Islet precursor cell (in vitro differentiated cells): ENCODE measurements around the gene FAM83D.
"Not testable (repeated sequence)": the region's sequence is repeated elsewhere in the genome, so short reads cannot be mapped to it uniquely, and the experiment has no call there.

ENCODE experiments used
- DNase-seq: peaks from one replicate; pipeline ENCODE4 v3.0.0-alpha.2; 2018

FAM83D gene

DNA sequence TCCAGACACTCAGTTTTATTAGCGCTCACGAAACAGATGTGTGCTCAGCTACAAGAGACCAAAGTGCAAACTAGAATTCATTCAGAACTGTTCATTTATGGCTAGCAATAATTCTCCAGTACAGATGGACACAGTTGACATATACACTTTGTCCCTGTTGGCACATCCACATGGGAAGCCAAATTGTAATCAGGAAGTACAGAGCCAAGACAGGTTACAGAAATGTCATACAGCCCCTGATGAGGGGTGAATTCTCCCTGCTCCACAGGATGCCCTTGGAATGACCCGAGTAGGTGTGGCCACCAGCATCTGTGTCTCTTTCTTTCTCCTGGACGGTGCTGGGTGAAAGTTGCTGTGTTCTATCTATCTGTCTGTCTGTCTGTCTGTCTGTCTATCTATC, 43.5 kb downstream of the FAM83D start:
- no peak for DNase-seq

DNA sequence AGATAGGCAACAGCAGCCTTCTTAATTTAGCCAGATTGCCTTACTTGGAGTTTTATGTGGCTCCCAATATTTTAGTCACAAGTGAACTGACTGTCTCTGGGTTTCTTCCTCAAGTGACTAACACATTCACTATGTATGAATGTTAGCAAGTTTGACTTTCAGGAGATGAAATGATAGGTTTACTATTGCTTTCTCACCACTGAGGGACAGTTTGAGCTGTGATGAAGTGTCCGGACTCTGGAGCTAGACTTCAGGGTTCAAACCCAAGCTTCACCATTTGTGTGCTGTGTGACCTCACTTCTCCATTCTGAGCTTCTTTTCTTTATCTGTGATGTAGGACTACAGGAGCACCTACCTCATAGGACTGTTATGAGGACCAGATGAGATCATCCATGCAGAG, 44.1 kb downstream of the FAM83D start:
- no peak for DNase-seq

DNA sequence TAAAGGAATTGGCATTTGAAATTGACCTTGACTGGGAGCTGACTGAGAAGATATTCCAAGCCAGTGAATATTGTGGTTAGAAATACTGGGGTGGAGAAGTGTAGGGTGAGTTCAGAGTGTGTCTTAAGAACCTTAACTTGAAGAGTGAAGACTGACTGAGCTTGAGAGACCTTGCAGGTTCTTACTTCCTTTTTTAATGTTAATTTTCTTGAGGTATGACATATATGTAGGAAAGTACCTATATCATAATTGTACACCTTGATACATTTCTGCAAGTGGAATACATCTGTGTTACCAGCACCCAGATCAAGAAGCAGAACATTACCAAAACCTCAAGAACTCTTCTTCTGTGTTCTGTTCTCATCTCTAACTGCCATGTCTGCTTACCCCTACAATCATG, 46.9 kb downstream of the FAM83D start:
- no peak for DNase-seq

DNA sequence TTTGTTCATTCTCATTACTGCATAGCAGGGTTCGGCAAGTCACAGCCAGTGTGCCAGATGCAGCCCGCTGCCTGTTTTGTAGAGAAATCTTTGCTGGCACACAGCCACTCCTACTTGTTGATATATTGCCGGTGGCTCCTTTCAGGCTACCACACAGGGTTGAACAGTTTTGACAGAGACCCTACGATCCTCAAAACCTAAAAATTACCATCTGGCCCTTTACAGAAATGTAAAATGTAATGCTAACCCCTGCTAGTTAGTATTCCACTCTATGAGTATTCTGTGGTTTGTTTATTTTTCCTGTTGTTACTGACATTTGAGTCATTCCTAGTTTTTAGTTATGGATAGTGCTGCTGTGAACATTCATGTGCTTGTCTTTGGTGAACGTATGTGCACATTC, 47.4 kb downstream of the FAM83D start:
- no peak for DNase-seq

DNA sequence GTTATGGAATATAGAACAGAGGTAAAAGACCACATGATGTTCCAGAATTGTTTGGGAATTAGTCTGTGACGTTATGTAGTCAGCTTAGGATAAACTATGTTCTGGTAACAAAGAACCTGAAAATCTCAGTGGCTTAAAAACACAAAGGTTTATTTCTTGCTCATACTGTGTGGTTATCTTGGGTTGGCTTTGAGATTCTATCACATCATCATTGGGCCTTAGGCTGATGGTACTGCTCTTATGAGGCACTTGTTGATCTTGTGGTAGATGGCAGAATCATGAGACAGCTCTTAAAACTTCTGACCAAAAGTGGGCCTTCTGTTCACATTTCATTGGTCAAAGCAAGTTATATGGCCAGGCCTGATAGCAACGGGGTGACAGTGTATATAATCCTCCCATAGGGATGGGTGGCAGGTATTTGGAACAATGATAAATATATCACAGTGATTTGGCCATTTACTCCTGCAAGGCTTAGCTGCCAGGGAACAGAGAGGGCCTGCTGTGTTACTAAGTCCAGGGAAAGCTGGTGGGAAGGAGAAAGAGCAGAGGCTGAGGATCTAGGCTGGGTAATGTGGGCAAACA, 49.4 kb downstream of the FAM83D start:
- DNase-seq: no peak

DNA sequence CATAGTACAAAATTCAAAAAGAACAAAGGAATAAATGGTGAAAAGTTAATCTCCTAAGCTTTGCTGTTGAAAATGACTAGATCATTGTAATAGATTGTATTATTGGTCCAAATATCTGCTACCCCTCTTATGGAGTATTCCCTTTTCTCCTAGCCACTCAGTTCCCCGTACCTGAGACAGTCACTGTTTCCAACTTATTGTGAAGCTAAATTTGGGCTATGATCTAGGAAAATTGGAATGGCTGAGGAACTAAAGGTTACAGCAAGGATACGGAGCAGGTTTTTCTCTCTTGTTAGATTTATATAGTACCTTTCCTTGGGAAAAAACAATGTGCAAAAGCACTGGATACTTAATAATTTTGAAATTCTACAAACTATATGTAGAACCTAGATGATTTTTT, 53.2 kb downstream of the FAM83D start:
- DNase-seq: no peak

DNA sequence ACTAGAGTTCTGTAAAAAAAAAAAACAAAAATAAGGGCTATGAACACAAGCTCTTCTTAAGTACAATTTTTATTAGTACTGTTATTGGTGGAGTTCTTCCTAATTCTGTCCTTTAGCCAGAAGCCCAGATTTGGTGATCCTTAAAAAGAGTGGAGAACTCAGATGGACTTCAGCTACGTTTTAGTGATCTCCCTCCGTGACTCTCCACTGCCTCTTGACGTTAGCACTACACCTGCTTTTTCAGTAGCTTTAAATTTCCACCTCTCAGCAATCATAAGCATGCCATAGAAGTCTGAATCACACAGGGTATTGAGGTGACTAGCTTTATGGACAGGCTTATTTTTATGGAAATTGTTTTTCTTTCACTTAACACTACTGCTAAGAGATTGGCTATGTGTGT, 53.6 kb downstream of the FAM83D start:
- no peak for DNase-seq

DNA sequence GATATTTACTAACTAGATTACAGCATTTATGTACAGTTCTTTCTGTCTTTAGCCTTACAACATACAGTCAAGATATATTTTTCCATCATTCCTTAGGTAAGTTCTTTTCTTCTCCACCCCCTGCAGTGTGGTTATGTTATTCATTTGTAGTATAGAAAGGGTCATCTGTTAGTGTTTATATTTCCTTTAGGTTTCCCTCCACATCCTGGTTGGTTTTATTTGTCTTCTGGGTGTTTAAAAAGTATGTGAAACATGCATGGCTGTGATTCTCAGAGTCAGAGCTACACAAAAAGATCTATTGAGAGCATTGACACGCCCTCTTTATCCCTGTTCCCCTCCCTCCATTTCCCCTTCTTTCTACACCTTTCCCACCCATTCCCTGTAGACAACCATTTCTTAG, 56.1 kb downstream of the FAM83D start:
- DNase-seq: no peak

DNA sequence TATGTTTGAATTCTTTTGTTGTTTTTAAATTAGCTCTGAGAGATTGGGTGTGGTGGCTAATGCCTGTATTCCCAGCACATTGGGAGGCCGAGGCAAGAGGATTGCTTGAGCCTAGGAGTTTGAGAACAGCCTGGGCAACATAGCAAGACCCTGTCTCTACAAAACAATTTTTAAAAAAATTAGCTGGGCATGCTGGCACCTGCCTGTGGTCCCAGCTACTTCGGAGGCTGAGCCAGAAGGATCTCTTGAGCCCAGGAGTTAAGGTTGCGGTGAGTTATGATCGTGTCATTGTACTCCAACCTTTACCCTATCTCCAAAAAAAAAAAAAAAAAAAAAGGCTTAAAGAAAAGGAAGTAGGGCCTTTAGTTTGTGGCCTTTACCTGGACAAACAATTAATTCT, 58.8 kb downstream of the FAM83D start:
- no peak for DNase-seq

DNA sequence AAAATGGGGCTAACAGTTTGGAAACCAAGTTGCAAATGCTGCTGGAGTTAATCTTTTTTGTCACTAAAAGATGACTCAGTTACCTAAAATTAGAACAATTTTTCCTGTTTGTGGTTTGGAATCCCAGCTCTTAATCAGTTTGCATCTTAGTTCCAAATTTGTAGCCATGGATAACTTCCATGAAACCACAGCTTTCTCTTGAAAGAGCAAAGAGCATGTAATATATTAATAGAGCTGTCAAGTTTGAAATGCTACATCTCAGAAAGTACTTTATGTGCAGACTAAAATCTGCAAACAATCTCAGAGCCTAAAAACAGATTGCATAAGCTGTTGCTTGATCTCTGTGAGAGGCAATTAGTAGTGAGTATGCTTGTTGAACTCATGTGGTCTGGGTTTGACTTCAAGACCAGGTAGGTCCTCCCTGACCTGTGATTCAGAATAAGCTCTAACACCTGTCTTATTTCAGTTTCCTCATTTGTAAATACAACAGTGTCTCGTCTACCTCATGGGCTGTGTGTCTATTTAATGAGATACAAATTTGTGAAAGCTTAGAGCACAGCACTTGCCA, 59.5 kb downstream of the FAM83D start:
- DNase-seq: no peak

DNA sequence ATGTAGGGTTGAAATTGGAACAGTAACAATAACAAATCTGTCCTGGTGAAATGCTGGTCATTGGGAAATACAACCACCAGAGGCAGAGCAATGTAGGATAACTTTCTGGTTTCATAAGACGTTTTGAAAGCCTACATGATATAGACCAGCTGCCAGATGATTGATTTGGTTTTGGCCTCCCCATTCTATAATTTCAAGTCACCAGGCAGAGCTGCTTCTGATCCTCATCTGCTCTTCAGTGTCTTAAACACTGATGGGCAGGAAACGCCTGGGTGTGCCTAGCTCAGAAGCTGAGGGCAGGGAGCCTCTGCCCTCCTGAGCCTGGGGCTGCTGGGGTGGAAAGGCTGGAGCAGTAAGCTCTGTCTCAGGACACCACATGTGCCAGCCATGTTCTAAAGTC, 60.4 kb downstream of the FAM83D start:
- no peak for DNase-seq

DNA sequence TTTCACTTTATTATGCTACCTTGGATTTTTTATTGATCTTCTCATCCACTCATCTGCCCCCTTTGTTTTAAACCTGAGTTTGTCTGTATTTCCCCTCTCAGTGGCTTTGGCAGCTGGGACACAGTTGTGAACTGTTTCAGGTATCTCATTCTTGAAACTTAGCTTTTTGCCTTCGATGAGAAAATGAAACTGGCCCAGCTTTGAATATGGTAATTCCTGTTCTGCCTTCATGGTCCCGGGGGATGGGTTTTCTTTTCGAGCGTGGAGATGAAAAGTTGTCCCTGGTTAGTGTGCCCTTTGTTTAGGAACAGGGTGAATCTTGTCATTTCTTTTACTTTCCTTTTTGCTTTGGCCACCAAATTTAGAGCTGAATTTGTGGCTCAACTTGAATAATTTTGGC, 61.6 kb downstream of the FAM83D start:
- DNase-seq: no peak

DNA sequence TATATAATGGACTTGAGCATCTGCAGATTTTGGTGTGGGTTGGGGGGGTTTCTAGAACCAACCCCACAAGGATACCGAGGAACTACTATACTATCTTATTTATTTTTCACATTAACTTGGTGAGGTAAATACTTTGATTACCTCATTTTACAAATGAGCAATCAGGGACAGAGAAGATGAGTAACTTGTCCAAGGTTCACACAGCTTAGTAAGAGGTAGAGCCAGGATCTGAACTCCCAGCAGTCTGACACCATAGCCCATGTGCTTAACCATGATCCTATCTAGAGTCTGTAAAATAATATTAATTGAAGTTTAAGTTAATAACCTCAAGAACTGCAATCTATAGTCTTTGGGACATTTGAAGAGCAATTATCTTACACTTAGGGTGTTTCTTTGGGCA, 64.5 kb downstream of the FAM83D start:
- DNase-seq: no peak

DNA sequence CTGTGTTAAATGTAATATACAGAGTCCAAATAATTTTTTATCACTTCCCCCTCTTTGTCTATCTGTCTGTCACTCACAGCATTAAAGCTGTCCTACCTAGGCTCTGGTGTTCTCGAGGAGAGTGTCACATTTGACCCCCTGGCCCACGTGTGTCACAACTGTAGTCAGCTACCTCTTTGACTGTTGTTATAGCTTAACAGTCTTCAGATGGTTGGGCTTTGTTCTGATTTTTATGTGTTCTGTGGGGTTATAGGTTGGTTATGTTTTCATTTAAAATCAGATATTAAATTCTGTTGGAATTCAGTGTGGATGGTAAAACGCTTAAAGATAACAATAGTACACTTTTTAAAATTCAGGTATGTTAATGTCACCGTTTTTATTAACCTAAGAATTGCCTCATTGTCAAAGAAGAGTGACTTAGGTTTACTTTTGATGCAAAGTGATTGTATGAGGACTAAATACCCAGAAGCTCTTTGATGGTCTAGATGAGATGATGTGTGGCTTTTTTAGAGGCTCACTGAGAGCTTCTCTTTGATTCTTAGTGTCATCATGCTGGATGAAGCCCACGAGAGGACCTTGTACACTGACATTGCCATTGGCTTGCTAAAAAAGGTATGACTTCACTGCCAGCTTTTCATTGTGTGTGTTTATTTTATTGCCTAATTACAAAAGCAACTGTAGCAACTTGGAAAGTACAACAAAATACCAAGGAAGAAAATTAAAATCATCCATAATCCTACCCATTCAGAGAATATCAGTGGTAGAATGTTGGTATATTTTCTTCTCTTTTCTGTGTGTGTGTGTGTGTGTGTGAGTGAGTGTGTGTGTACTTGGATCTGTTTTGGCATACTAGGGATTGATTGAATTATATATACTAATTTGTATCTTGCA, 65.8 kb downstream of the FAM83D start:
- no peak for DNase-seq

DNA sequence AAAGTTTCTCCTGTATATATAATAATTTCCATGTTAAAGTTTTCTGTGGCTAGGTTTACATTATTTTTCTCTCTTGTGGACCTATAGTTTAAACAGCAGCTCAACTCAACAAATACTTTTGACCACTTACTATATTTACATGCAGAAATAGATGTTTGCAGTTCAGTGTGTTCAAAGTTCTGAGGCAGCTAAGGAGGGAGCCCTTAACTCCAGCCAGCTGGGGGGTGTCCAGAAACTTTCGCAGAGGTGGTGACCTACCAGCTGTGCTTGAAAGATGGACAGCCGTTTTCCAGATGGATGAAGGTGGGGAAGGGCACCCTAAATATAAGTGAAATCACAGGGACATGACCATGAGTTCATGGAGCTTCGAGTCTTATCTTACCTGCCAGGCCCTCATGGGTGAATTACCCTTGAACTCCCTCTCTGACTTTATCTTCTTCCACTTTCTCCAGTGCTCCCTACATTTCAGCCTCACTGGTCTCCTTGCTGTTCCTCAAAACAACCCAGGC, 69.4 kb downstream of the FAM83D start:
- DNase-seq: no peak

DNA sequence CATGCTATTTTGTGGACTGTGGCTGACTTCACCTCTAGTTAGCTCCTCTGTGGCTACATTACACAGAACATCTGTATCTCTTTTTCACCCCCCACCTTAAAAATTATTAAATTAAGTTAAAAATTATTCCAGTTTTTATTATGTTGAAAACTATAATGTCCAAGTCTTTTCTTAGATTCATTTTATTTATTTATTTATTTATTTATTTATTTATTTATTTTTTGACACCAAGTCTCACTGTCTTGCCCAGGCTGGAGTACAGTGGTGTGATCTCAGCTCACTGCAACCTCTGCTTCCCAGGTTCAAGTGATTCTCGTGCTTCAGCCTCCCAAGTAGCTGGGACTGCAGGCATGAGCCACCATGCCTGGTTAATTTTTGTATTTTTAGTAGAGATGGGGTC, 70.6 kb downstream of the FAM83D start:
- not testable (repeated sequence) for DNase-seq

DNA sequence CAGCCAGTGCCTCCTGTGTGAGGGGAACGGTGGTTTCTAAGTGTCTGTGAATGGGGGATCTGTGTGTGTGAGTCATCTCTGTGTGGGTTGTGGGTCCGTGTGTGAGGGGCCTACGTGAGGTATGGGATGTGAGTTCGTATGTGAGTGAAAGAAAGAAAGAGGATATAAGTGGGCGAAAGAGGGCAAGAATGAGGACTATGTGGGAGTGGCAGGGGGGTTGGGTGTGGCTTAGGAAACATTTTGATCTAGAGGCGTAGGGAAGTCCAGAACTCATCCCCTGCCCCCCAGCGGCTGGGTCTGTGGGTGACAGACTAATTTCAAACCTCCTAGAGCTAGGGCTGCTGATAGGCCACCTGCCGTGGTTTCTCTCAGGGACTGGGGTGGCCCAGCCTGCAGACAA, 71.4 kb downstream of the FAM83D start:
- DNase-seq: no peak

DNA sequence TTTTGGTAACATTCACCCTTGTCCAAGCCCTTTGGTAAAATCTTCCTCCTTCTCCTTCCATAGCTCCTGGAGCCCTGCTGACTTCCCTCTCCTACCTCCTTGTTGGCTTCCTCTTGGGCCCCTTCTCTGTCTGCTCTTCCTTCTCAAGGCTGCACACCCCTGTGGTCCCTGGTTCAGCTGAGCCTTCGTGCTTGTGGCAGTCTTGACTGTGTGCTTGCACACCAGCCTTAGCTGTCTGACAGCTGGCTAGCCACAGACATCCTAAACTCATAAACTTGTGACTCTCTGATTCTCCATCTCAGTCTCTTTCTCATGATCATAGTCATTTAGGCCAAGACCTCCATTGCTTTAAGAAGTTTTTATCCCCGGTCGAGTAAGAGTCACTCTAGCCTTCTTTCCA, 73.0 kb downstream of the FAM83D start:
- no peak for DNase-seq

DNA sequence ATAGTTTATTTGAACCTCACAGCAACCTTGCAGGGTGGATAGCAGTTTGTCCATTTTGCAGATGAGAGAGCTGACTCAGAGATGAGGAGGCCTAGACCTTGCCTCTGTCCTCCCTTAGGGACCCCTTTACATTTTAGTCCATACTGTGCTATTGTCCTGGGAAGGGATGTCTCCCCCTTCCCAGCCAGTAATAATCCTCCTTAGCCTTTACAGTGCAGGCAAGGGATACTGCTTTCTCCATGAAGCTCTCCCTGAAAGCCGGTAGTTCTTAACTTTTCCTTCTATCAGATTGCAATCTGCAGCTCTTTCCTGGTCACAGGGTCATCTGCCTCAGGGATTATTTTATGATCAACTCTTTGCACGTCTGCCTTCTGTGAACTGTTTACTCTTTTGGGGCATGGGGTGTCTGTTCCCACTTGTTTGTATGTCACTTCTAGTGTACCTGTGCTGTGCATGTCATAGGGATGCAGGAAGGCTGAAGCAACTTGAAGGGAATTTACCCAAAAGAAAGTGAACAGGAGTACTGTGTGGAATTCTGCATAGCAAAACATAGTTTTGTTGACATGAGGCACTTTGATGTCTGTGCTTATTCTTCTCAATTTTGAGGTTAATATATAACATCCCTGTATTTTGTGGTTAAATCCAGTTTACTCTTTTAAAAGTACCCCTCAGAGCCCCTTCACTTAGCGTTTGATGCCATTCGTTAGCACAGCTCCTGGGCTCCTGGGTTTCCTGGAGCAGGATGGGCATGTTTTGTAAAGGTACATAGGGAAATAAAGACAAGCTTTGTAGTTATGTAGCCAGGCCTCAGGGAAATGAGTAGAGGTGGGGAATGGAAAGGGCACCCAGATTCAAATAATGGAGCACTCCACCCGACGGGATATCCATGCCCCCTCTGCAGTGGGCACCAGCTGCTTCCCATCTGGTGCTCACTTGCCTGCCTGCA, 74.0 kb downstream of the FAM83D start:
- no peak for DNase-seq
